AG09309 (cell line): ENCODE results near the gene NOC4L.
A peak's percentile ranks its signal among the peaks of the same experiment; 100 is the strongest.

ENCODE experiments used
- DNase-seq: peaks from one replicate; pipeline ENCODE4 v3.0.0-alpha.2; 2010; ENCODE audit warnings: low read depth
- H3K4me3 ChIP-seq: 2 replicates; pipeline ENCODE4 v1.5.1; 2011; ENCODE audit warnings: mild to moderate bottlenecking, low read depth, low read length, moderate library complexity; ENCODE audit not compliant: control insufficient read depth
- CTCF ChIP-seq: IDR thresholded peaks from 2 replicates; pipeline ENCODE4 v1.5.1; 2011; ENCODE audit warnings: mild to moderate bottlenecking, low read depth, low read length, inconsistent platforms; ENCODE audit not compliant: insufficient read depth, control insufficient read depth; ENCODE audit errors: missing control alignments

Gene NOC4L

GRCh38 chr12:132153501-132154340 lies 9.5 kb downstream of the NOC4L start:
- no peak overlapping the region; the same call in 1 of the 2 replicates for H3K4me3 ChIP-seq
- peak; percentile 99 for TF ChIP-seq CTCF
- DNase-seq: peak; percentile 23

GRCh38 chr12:132154341-132154761 lies 10.1 kb downstream of the NOC4L start:
- DNase-seq: no peak
- H3K4me3 ChIP-seq: no peak overlapping the region
- no peak for TF ChIP-seq CTCF

- H3K4me3 ChIP-seq: no peak overlapping the region
- no peak for TF ChIP-seq CTCF
- no peak for DNase-seq
Measured at GRCh38 chr12:132154941-132155770, 10.9 kb downstream of the NOC4L start.

- no peak overlapping the region for H3K4me3 ChIP-seq
- no peak for TF ChIP-seq CTCF
- no peak for DNase-seq
Measured at GRCh38 chr12:132155771-132156572, 11.7 kb downstream of the NOC4L start.

GRCh38 chr12:132156573-132157325 lies 12.5 kb downstream of the NOC4L start:
- DNase-seq: no peak
- no peak overlapping the region for H3K4me3 ChIP-seq
- TF ChIP-seq CTCF: no peak
